Esophagus squamous epithelium (tissue), 4 donors: Measurements from ENCODE around the gene COL27A1.

ENCODE experiments used
- POLR2A ChIP-seq, 4 donors: fragments of 450-650 bp; IDR thresholded peaks; one replicate each; pipeline ENCODE4 v1.6.1; 2017; ENCODE audit warnings: antibody characterized with exemption in 4 of 4, mild to moderate bottlenecking in 4 of 4, moderate library complexity in 3 of 4
- TF ChIP-seq, protein P1 (sequence below), 6 experiments: fragments of 450-650 bp in 4 of 6; fragments of 200-600 bp in 2 of 6; sonication (generic) in 2 of 6; IDR thresholded peaks; one replicate each; pipeline ENCODE4 v1.5.1; 2016 to 2019; ENCODE audit warnings: antibody characterized with exemption in 6 of 6, mild to moderate bottlenecking in 4 of 6, moderate library complexity in 4 of 6

DNA sequence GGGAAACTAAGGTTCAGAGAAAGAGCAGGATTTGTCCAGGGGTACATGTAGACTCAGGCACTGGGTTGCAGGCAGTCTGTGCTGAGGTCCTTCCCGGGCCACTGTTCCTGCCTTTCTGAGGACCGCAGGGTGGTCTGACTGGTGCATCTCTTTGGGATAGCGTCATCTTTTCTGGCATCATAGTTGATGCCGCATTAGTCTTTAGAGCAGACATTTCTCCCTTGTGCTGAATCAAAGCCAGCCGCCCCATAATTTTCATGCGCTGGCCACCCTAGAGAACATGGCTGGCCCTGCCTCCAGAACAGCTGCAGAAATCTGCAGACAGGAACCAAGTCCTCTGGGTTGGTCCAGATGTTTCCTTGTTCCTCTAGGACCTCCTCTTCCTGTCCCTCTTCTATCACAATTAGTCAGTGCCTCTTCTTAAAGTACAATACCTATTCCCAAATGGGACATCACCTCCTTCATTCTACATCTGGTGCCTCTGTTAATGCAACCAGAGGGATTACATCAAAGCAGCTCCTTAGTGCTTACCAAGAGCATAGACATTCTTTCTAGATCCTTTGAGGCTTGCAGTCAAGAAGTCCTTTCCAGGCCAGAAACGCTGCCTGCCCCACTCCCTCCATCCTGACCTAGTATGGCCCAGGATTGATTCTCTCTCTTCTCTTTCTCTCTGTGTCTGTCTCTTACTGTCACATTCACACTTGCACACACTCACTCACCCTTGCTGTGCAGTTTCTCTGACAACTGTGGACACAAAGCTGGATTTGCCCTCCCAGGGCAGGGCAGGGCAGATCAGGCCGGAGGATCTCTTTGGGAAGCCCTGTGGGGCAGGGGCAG lies 125.5 kb downstream of the COL27A1 start:
- TF ChIP-seq, protein P1, sequence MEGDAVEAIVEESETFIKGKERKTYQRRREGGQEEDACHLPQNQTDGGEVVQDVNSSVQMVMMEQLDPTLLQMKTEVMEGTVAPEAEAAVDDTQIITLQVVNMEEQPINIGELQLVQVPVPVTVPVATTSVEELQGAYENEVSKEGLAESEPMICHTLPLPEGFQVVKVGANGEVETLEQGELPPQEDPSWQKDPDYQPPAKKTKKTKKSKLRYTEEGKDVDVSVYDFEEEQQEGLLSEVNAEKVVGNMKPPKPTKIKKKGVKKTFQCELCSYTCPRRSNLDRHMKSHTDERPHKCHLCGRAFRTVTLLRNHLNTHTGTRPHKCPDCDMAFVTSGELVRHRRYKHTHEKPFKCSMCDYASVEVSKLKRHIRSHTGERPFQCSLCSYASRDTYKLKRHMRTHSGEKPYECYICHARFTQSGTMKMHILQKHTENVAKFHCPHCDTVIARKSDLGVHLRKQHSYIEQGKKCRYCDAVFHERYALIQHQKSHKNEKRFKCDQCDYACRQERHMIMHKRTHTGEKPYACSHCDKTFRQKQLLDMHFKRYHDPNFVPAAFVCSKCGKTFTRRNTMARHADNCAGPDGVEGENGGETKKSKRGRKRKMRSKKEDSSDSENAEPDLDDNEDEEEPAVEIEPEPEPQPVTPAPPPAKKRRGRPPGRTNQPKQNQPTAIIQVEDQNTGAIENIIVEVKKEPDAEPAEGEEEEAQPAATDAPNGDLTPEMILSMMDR (IDR thresholded peaks at IDR 0.05) = no peak
- no peak for TF ChIP-seq POLR2A (IDR thresholded peaks at IDR 0.05)
